K562 (cell line): ENCODE measurements around the gene TSPOAP1. TPM values are rescaled to one million over a fixed set of nuclear protein-coding genes. Genes with fewer than 3 reads are reported as not detected.
A peak's percentile ranks its signal among the peaks of the same experiment; 100 is the strongest.

Experiments
- ARNT ChIP-seq, 2 experiments: fragments of 450-650 bp; IDR thresholded peaks; 2 replicates each; pipeline ENCODE4 v1.6.1; 2016; ENCODE audit warnings: mild to moderate bottlenecking in 1 of 2
- HNRNPUL1 ChIP-seq: fragments of 200-400 bp; formaldehyde crosslinking; IDR thresholded peaks from 2 replicates; pipeline ENCODE4 v1.6.1; 2017; ENCODE audit warnings: low read length
- PHF8 ChIP-seq: fragments of 200-600 bp; sonication (generic); IDR thresholded peaks from 2 replicates; pipeline ENCODE4 v1.6.1; 2012; ENCODE audit warnings: mixed run types, mild to moderate bottlenecking, inconsistent platforms, low read length, moderate library complexity, borderline replicate concordance
- TRIM25 ChIP-seq: fragments of 450-650 bp; IDR thresholded peaks from 2 replicates; pipeline ENCODE4 v1.7.0; 2016; ENCODE audit warnings: borderline replicate concordance
- polyA plus RNA-seq, 8 experiments: library from polyadenylated mRNA; depleted of rRNA in 4 of 8; stranded (reverse) in 5 of 8; unstranded in 3 of 8; fragments of >200 nt; fragmentation: Nextera tagmentation in 2 of 8; fragmentation: Illumina TruSeq in 1 of 8; extraction: Ambion mirVana in 2 of 8; extraction: Trizol in 1 of 8; gene quantifications; 2 replicates each; pipeline versions ENCODE4 v1.2.1 to v1.2.3, GENCODE V29; 2011 to 2014; ENCODE audit warnings: inconsistent platforms in 1 of 8, missing spikeins in 1 of 8
- total RNA-seq, 7 experiments: library from RNA; depleted of rRNA in 6 of 7; stranded (reverse); fragments of >200 nt in 6 of 7; fragmentation: Illumina TruSeq in 2 of 7; extraction: Trizol in 2 of 7; gene quantifications; 2 replicates each; pipeline versions ENCODE4 v1.2.1 to v1.2.3, GENCODE V29; 2011 to 2021; ENCODE audit warnings: low replicate concordance in 1 of 7
- TF ChIP-seq, protein P1 (sequence below), 3 experiments: fragments of 200-800 bp in 1 of 3; fragments of 250-450 bp in 1 of 3; fragments of 450-650 bp in 1 of 3; sonication (Bioruptor Pico) in 1 of 3; sonication (Bioruptor generic) in 1 of 3; formaldehyde crosslinking in 1 of 3; IDR thresholded peaks; 2 replicates each; pipeline versions ENCODE4 v1.6.1 to v1.8.0; 2016 to 2022; ENCODE audit warnings: mild to moderate bottlenecking in 2 of 3, missing genetic modification characterization in 2 of 3, missing compliant biosample characterization in 1 of 3, moderate library complexity in 1 of 3
- TF ChIP-seq, protein P2 (sequence below): fragments of 450-650 bp; IDR thresholded peaks from 2 replicates; pipeline ENCODE4 v1.6.1; 2017; ENCODE audit warnings: antibody characterized with exemption, mild to moderate bottlenecking
- TF ChIP-seq, protein P3 (sequence below): fragments of 450-650 bp; formaldehyde crosslinking; conservative IDR thresholded peaks from 2 replicates; pipeline ENCODE4 v1.4.0; 2022; ENCODE audit warnings: mild to moderate bottlenecking, missing genetic modification characterization
- TF ChIP-seq, protein P4 (sequence below): fragments of 200-800 bp; sonication (Bioruptor generic); IDR thresholded peaks from 2 replicates; pipeline ENCODE4 v1.6.1; 2017; ENCODE audit warnings: missing genetic modification characterization, missing compliant biosample characterization
- TF ChIP-seq, protein P5 (sequence below): sonication (generic); formaldehyde crosslinking; IDR thresholded peaks from 2 replicates; pipeline ENCODE4 v1.8.0; 2022; ENCODE audit warnings: missing genetic modification reagents, mild to moderate bottlenecking, moderate library complexity, borderline replicate concordance

The TSPOAP1 gene
- total and polyA plus RNA-seq, 9 of the 15 experiments (the other 6 are each of a cell fraction or from before 2014, with no cell fraction given): 0.87 to 3.9 (median 1.8) TPM; not detected in 2

- TF ChIP-seq, protein P1, sequence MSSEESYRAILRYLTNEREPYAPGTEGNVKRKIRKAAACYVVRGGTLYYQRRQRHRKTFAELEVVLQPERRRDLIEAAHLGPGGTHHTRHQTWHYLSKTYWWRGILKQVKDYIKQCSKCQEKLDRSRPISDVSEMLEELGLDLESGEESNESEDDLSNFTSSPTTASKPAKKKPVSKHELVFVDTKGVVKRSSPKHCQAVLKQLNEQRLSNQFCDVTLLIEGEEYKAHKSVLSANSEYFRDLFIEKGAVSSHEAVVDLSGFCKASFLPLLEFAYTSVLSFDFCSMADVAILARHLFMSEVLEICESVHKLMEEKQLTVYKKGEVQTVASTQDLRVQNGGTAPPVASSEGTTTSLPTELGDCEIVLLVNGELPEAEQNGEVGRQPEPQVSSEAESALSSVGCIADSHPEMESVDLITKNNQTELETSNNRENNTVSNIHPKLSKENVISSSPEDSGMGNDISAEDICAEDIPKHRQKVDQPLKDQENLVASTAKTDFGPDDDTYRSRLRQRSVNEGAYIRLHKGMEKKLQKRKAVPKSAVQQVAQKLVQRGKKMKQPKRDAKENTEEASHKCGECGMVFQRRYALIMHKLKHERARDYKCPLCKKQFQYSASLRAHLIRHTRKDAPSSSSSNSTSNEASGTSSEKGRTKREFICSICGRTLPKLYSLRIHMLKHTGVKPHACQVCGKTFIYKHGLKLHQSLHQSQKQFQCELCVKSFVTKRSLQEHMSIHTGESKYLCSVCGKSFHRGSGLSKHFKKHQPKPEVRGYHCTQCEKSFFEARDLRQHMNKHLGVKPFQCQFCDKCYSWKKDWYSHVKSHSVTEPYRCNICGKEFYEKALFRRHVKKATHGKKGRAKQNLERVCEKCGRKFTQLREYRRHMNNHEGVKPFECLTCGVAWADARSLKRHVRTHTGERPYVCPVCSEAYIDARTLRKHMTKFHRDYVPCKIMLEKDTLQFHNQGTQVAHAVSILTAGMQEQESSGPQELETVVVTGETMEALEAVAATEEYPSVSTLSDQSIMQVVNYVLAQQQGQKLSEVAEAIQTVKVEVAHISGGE (CRISPR knock-in tag; IDR thresholded peaks at IDR 0.05): 0 out of 6 replicates have a peak, but pooled peaks of 1 of the 3 experiments have one; percentile 55
- TF ChIP-seq, protein P2, sequence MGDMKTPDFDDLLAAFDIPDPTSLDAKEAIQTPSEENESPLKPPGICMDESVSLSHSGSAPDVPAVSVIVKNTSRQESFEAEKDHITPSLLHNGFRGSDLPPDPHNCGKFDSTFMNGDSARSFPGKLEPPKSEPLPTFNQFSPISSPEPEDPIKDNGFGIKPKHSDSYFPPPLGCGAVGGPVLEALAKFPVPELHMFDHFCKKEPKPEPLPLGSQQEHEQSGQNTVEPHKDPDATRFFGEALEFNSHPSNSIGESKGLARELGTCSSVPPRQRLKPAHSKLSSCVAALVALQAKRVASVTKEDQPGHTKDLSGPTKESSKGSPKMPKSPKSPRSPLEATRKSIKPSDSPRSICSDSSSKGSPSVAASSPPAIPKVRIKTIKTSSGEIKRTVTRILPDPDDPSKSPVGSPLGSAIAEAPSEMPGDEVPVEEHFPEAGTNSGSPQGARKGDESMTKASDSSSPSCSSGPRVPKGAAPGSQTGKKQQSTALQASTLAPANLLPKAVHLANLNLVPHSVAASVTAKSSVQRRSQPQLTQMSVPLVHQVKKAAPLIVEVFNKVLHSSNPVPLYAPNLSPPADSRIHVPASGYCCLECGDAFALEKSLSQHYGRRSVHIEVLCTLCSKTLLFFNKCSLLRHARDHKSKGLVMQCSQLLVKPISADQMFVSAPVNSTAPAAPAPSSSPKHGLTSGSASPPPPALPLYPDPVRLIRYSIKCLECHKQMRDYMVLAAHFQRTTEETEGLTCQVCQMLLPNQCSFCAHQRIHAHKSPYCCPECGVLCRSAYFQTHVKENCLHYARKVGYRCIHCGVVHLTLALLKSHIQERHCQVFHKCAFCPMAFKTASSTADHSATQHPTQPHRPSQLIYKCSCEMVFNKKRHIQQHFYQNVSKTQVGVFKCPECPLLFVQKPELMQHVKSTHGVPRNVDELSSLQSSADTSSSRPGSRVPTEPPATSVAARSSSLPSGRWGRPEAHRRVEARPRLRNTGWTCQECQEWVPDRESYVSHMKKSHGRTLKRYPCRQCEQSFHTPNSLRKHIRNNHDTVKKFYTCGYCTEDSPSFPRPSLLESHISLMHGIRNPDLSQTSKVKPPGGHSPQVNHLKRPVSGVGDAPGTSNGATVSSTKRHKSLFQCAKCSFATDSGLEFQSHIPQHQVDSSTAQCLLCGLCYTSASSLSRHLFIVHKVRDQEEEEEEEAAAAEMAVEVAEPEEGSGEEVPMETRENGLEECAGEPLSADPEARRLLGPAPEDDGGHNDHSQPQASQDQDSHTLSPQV: peak; percentile 55
- TF ChIP-seq HNRNPUL1 (no peak), TRIM25 (no peak), ARNT (IDR thresholded peaks at IDR 0.05) (no peak), PHF8 (peak; percentile 11; the same call in 1 of the 2 replicates)
- TF ChIP-seq, protein P3, sequence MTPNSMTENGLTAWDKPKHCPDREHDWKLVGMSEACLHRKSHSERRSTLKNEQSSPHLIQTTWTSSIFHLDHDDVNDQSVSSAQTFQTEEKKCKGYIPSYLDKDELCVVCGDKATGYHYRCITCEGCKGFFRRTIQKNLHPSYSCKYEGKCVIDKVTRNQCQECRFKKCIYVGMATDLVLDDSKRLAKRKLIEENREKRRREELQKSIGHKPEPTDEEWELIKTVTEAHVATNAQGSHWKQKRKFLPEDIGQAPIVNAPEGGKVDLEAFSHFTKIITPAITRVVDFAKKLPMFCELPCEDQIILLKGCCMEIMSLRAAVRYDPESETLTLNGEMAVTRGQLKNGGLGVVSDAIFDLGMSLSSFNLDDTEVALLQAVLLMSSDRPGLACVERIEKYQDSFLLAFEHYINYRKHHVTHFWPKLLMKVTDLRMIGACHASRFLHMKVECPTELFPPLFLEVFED (CRISPR knock-in tag): 0 out of 2 replicates have a peak, but pooled peaks have one; percentile 3
- TF ChIP-seq, protein P4, sequence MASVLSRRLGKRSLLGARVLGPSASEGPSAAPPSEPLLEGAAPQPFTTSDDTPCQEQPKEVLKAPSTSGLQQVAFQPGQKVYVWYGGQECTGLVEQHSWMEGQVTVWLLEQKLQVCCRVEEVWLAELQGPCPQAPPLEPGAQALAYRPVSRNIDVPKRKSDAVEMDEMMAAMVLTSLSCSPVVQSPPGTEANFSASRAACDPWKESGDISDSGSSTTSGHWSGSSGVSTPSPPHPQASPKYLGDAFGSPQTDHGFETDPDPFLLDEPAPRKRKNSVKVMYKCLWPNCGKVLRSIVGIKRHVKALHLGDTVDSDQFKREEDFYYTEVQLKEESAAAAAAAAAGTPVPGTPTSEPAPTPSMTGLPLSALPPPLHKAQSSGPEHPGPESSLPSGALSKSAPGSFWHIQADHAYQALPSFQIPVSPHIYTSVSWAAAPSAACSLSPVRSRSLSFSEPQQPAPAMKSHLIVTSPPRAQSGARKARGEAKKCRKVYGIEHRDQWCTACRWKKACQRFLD (CRISPR knock-in tag): peak; percentile 63
- TF ChIP-seq, protein P5, sequence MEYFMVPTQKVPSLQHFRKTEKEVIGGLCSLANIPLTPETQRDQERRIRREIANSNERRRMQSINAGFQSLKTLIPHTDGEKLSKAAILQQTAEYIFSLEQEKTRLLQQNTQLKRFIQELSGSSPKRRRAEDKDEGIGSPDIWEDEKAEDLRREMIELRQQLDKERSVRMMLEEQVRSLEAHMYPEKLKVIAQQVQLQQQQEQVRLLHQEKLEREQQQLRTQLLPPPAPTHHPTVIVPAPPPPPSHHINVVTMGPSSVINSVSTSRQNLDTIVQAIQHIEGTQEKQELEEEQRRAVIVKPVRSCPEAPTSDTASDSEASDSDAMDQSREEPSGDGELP: peak; percentile 35; the same call in 1 of the 2 replicates
These were observed 4.5 kb upstream of the TSPOAP1 start (continued) for GRCh38 chr17:58332778-58333735.
